ENCODE data around the gene CADM1. TPM values are rescaled to one million over a fixed set of nuclear protein-coding genes. Genes with fewer than 3 reads are reported as not detected.

Gene CADM1
- total RNA-seq, 1 donor from 2014 or later: 41.7 TPM

DNA sequence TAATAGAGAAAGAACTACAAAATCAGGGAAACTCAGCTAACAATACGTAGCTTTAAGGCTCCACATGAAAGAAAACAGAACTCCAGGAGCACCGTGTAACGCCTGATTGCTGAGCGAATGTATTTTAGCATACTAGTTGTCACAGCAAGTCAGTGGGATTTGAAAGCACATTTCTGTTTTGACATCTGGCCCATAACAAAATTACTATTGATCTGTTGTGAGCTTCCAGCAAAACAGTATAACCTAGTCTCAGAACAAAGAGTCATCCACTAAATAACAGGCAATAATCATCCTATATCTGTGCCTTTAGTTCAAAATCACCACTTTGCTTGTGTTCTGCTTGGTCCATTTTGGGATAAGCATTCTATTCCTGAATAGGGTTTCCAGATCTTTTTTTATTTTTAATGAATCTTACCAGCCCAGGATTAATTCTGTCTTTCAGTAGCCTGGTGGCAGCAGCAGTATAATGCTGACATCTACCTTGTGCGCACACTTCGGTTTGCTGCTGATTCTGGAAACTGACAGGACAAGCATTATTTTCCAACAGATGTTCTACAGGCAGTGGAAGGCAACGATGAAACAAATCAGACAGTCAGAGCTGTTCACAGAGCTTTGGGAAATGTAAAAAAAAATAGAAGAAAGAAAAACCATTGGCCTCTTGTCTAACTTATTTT is 66.2 kb downstream of the CADM1 start:
- H3K36me3 ChIP-seq (ENCODE audit: control insufficient read depth, insufficient read depth, low read length): no peaks in the 10 kb centered on the region

DNA sequence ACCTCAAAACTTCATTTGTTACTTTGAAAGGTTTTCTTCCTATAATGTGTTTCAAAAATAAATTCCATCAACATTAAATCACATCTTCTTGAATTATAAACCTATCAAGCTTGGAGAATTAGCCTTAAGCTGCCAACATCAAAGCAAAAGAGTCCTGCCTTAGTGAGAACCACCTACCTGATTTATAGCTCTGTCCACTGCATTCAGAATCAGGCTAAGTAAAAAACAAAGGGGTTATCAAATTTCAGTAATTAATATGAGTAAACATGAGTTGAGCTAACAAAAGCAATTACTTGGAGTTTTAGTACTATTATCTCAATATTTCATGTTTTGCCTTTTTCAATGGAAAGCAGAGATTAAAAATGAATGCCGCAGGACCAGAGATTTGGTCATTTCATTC is 73.9 kb downstream of the CADM1 start:
- no peak for DNase-seq (ENCODE audit: low read depth)

More for the DNA sequence above, 66.2 kb downstream of the CADM1 start:
- no peaks in the 10 kb centered on the region for H3K27me3 ChIP-seq (ENCODE audit: control insufficient read depth, insufficient read depth, low read length)
- TF ChIP-seq, protein P1, sequence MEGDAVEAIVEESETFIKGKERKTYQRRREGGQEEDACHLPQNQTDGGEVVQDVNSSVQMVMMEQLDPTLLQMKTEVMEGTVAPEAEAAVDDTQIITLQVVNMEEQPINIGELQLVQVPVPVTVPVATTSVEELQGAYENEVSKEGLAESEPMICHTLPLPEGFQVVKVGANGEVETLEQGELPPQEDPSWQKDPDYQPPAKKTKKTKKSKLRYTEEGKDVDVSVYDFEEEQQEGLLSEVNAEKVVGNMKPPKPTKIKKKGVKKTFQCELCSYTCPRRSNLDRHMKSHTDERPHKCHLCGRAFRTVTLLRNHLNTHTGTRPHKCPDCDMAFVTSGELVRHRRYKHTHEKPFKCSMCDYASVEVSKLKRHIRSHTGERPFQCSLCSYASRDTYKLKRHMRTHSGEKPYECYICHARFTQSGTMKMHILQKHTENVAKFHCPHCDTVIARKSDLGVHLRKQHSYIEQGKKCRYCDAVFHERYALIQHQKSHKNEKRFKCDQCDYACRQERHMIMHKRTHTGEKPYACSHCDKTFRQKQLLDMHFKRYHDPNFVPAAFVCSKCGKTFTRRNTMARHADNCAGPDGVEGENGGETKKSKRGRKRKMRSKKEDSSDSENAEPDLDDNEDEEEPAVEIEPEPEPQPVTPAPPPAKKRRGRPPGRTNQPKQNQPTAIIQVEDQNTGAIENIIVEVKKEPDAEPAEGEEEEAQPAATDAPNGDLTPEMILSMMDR (IDR thresholded peaks at IDR 0.05; ENCODE audit: insufficient read depth, low read length, poor library complexity, severe bottlenecking): no peak
- DNase-seq (ENCODE audit: low read depth): no peak
- H3K4me3 ChIP-seq (ENCODE audit: low read depth, low read length): no peak overlapping the region

DNA sequence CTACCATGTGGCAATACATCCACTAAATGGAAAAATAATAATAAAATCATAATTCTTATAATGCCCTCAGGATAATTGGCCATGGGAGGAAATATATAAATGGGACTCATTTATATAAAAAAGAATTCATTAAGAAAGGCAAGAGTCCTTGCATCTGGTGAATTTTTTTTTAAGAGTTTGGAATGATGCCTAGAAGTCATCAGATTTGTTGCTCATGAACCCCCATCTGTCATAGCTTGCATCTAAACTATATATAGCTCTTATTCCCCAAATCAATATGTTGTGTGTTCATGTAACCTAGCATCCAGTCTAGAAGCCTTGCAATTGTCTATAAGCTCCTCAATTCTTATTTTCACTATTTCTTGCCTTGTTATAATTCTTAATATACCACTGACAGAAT is 75.9 kb downstream of the CADM1 start:
- DNase-seq (ENCODE audit: low read depth): no peak
- TF ChIP-seq, protein P1 (IDR thresholded peaks at IDR 0.05; ENCODE audit: insufficient read depth, low read length, poor library complexity, severe bottlenecking): no peak
- no peaks in the 10 kb centered on the region for H3K27me3 ChIP-seq (ENCODE audit: control insufficient read depth, insufficient read depth, low read length)
- H3K4me3 ChIP-seq (ENCODE audit: low read depth, low read length): no peak overlapping the region
- no peaks in the 10 kb centered on the region for H3K36me3 ChIP-seq (ENCODE audit: control insufficient read depth, insufficient read depth, low read length)

More for the DNA sequence above, 73.9 kb downstream of the CADM1 start:
- TF ChIP-seq, protein P1 (IDR thresholded peaks at IDR 0.05; ENCODE audit: insufficient read depth, low read length, poor library complexity, severe bottlenecking): no peak
- Histone ChIP-seq H3K27me3 (ENCODE audit: control insufficient read depth, insufficient read depth, low read length) (no peaks in the 10 kb centered on the region), H3K4me3 (ENCODE audit: low read depth, low read length) (no peak overlapping the region), H3K36me3 (ENCODE audit: control insufficient read depth, insufficient read depth, low read length) (no peaks in the 10 kb centered on the region)

DNA sequence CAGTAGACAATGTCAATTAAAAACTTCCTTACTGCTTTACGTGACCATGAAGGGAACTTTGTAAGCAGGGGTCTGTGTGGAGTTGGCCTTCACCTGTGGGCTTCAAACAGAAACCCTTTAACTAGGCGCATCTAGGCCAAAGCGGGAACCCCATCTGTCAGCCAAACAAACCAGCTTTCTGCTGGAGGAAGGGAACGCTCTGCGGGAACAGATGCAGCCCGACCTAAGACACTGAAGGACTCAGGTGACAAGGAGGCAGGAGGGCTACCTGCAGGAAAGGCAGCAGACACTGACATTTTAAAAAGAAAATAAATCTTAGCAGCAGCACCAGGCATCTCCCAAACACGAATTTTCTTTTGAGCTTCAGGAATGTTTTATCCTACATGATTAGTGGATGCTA is 78.4 kb downstream of the CADM1 start:
- no peak for DNase-seq (ENCODE audit: low read depth)
- Histone ChIP-seq H3K4me3 (ENCODE audit: low read depth, low read length) (no peak overlapping the region), H3K36me3 (ENCODE audit: control insufficient read depth, insufficient read depth, low read length) (no peaks in the 10 kb centered on the region), H3K27me3 (ENCODE audit: control insufficient read depth, insufficient read depth, low read length) (no peaks in the 10 kb centered on the region)
- TF ChIP-seq, protein P1 (IDR thresholded peaks at IDR 0.05; ENCODE audit: insufficient read depth, low read length, poor library complexity, severe bottlenecking): no peak

DNA sequence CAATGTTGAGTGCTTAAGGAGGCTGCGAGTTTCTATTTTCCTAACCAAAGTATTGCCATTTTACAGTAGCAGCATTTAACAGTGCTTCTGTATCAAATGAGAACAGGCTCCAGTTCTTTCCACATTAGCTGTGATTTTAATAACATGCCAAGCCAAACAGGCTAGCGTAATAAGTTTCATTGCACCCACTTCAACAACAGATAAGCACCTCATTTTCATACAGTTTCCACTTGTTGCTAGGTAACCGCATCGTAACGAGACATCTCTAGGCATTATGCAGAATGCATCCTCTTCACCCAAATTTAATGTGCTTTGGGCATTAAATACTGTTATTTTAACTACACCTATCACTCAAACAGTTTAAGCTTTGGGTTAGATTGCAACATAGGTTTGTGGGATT is 79.0 kb downstream of the CADM1 start:
- TF ChIP-seq, protein P1 (IDR thresholded peaks at IDR 0.05; ENCODE audit: insufficient read depth, low read length, poor library complexity, severe bottlenecking): no peak
- Histone ChIP-seq H3K4me3 (ENCODE audit: low read depth, low read length) (no peak overlapping the region), H3K27me3 (ENCODE audit: control insufficient read depth, insufficient read depth, low read length) (no peaks in the 10 kb centered on the region), H3K36me3 (ENCODE audit: control insufficient read depth, insufficient read depth, low read length) (no peaks in the 10 kb centered on the region)
- DNase-seq (ENCODE audit: low read depth): no peak
